GM19238 (cell line): ENCODE data around the gene SPRED1.

Experiments
- DNase-seq: peaks from one replicate; pipeline ENCODE4 v3.0.0; 2011; ENCODE audit warnings: low spot score; ENCODE audit not compliant: insufficient read length

SPRED1 gene

DNA sequence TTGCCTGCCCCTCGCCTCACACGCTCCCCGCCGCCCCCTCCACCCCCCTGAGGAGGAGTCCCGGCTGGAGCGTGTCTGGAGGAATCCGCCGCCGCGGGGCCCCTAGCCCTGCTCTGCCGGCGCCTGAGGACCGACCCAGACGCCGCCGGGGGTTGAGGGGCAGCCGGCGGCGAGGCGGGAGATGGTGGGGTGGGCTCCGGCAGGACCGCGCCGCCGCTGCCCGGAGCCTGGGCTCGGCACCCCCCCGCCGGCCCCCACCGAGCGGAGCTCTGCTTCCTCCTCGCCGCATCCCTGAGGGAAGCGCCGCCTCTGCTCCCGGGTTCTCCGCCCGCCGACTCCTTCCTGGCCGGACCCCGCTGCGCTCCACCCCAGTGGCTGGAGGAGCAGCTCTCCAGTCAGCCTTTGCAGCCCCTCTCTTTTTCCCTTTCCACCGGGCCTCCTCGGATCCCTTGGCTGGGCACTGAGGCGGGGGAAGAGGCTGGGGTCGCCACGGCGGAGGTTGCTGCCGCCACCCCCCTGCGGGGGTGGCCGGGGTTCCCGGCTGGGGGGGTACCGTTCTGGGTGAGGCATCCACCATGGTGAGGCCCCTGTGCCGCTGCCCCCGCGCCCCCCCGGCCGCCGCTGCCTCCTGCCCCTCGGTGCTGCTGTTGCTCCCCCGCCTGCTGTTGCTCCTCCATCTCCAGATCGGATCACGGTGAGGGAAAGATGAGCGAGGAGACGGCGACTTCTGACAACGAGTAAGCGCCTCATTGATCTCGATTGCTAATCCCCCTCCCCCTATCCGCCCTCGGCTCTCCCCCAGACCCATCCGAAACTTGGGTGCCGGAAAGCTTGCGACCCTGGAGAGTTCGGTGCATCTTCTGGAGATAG lies at the start of gene SPRED1:
TSS of gene SPRED1 (plus strand) at position 356 of the 870 bp plus-strand sequence. CDS start at position 706, 350 bp downstream.
- peak; percentile 3 for DNase-seq

DNA sequence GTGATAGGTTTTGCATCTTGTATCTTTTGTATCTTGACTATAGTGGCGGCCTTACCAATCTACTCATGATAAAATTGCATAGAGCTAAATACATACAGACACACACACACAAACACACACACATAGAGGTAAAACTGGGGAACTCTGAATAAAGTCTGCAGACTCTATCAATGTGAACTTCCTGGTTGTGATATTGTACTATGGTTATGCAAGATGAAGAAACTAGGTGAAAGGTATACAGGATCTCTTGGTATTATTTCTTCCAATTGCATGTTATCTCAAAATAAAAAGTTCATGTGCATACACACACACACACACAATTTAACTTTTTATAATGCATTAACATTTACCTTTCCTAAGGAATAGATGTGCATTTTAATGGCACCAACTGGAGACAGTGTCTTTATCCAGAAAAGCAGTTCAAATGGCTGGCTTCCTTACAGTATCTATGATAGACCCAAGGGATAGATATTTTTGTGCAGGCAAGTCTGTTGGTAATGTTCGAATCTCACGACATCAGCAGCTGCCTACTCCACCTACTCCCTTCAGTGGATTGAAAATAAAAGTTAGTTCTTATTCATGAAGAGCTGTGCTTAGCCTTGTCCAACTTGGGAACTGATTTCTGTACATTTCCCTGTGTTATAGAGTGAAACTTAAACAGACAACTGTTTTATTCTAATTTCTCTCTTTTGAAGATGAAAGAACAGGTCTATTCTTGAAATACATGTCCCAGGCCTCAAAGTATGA lies 46.9 kb upstream of the SPRED1 start:
- DNase-seq: no peak

DNA sequence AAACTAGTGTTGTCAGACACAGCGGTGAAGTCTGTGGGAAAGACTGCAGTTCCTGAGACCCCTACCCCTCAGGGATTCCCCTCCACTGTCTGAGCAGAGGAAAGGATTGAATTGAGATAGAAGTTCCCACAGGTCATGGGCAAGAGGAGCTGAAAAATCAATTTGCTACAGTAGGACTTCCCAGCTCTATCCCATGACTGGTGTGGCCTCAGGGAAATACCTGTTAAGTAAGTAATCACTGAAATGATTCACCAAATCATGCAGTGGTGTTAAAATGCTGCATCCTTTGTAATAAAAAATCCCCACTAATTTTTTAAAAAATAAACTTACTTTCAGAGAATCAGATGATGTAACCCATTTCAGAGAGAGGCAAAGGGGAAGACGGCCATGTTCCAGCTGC lies 45.0 kb upstream of the SPRED1 start:
- no peak for DNase-seq

DNA sequence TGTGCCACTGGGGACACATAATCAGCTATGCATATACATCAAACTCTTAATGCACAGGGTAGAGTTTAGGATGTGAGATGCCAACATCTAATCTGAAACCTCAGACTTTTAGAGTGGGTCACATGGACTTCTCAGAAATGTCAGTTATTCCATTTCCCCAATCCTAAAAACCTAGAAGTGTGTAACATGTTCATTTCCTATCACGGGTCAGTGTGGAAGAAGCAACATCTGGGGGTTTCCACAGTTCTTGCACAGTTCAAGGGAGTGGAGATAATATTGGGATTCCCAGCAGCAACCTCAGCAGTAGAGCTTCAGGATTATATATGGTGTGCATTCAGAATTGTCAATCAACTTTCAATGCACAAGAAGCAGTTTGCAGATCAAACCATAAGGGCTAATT lies 44.4 kb upstream of the SPRED1 start:
- DNase-seq: no peak

DNA sequence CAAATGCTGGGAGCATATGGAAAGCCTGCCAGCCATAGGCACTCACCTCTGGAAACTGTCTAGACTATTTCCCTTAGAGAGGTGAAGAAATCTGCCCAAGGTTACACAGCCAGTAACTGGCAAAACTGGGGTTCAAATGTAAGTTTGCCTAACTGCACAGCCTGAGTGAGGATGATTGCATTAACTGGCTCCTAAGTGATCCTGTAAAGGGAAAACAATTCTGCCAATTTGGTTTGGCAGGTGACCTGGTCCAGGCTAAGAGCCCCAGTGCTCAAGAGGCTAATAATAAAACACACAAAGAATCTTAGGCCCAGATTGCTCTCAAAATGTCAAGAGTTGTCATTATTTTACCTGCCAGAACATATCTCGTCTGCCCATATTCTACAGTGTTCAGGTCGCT lies 43.9 kb upstream of the SPRED1 start:
- DNase-seq: no peak

DNA sequence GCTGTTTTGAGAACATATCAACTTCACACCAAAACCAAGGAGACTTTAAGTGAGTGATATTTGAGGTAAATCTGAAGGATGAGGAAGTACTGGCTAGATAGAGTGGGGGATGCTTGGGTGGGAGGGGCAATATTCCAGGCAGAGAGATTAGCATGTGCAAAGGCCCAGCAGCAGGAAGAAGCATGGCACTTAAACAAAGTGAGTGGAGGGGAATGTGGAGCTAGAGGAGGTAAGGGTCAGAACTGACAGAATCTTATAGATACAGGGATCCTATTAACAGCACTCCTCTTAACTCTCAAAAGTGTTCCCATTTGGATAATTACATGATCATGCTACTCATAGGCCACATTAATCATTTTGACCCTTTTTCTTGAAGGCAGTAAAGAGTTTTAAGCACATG lies 41.4 kb upstream of the SPRED1 start:
- no peak for DNase-seq

DNA sequence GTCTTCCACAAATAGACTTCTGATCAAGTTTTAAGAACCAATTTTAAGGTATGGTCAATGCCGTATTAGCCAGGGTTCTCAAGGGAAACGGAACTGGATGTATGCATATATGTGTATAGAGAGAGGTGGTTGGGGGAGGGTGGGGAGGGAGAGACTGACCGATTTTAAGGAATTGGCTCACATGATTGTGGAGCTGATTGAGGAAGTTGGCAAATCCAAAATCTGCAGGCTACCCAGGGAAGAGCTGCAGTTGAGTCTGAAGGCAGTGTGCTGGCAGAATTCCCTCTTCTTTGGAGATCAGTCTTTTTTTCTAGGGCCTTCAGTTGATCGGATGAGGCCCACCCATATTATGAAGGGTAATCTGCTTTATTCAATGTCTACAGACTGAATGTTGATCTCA lies 40.8 kb upstream of the SPRED1 start:
- DNase-seq: no peak

DNA sequence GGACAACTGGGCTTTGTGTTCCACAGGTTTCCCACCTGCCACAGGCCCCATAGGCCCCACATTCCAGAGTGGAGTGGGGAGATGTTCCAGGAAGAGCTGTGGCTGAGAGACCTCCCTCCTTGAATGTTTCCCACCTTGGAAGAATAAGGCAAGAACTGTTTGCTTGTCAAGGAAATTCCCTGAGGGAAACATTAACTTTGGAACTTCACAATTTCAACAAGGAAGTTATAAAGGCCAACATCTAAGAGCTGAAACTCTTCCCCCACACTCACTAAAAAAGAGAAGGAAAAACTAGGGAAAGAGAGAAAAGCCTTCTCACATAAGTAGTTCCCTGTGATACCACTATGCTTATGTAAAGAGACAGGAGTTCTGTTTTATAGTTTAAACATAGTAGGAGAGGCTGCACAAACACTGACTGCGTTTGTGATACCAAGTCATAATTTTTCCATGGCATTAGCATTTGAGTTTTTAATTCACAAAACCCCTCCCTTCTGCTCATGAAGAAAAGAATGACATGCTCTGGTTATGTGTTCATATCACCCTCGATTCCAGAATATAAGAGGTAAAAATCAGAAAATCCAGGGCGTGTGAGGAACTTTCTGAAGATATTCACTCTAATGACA lies 39.8 kb upstream of the SPRED1 start:
- DNase-seq: no peak

DNA sequence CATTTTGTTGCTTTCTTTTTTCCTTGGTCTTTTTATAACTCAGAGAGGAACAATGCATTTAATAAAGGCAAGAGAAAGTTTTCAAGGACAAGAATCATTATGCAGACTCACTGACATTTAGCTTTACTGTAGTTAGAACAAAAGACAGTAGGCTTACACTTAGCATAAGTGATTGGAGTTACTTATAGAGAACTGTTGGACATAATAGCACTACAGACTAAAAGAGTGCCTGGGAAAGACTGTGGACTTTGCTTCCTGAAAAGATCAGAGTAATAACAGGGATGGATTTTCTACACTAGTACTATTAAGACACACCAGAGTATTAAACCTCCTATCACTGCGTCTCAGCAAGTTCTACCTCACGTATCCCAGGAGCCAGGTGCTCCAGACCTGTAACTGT lies 39.3 kb upstream of the SPRED1 start:
- DNase-seq: no peak

DNA sequence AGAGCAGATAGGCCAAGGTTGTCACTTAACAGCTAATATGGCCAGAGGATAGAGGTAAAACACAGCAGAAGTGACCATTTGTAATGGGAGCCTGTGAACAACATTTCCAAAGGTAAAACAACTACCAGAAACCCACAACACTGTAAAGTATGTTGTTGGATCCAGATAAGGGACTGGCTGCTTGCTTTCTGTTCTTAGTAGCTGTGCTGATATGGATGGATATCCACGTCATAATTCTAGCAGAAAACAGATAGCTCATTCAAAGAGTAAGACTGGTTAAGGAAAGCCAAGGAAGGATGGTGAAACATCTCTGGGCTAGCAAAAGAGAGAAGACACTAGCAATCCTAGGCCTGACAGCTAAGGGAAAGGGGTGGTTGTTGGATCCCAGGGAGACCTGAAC lies 36.9 kb upstream of the SPRED1 start:
- DNase-seq: no peak

DNA sequence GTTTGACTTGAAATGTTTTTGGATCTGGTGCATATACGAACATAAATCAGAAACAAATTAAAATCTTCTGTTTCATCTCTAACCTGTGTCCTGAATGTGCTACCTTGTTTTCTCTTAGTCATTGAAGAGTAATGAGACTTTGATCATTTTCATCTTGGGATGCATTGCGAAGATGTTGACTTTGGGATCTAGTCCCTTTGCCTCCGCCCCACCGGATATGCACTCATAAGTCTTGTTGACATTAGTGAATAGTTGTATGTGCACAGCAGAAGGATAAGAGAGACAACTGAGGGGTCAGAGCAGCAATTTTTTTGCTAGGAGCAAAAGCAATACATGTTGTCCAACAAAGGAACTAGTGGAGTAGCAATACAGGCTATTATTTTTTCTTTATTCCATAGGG lies 35.9 kb upstream of the SPRED1 start:
- DNase-seq: no peak

DNA sequence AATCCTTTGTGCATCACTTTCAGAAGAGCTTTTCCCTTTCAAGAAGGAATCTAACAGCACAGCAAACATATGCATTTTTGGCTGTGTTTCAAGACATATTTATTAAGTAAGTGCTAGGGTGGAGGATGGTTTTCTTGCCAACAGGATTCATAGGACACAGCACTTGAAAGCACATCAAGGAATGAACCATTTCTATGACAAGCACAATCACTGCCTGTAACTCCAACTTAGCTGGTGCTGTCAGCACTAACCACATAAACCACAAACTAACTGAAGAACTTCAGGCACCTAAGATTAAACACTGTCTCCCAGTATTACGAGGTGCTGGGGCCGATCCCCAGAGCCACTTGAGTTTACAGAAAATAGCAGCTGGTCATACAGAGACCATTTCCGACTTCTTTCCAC lies 35.4 kb upstream of the SPRED1 start:
- DNase-seq: no peak

DNA sequence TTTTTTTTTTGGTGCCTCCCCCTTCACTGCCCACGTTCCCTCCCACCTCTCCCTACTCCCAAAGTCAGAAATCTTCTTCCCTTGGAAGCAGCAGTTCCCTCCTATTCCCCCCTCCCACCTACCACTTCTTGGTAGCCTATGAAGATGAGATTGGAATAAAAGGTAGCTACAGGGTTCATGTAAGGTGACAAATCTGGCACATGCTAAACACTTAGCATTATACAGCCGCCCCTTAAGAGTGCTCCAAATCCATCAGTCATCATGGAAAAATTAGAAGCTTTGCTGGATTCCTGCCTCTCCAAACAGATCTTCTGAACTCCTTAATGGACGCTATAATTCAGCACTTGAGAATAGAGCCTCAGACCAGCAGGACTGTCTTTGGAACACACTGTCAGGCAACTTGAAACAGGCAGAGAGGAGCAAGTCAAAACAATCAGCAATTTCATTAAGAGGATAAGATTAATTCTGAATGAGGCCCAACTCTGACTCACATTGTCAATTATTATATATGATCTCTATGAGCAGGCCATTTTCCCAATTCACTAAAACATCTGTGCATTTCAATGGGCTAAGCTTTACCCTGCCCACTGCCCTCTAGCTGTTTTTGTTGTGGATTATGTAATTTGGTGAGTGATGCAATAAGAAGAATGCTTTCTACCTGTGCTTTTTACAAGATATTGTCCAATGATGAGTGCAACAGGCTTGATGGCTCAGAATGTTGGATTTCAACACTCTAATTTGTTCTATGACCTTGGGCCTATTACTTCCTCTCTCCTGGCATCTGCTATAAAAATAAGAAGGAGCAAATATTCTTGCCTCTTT lies 34.6 kb upstream of the SPRED1 start:
- DNase-seq: no peak

DNA sequence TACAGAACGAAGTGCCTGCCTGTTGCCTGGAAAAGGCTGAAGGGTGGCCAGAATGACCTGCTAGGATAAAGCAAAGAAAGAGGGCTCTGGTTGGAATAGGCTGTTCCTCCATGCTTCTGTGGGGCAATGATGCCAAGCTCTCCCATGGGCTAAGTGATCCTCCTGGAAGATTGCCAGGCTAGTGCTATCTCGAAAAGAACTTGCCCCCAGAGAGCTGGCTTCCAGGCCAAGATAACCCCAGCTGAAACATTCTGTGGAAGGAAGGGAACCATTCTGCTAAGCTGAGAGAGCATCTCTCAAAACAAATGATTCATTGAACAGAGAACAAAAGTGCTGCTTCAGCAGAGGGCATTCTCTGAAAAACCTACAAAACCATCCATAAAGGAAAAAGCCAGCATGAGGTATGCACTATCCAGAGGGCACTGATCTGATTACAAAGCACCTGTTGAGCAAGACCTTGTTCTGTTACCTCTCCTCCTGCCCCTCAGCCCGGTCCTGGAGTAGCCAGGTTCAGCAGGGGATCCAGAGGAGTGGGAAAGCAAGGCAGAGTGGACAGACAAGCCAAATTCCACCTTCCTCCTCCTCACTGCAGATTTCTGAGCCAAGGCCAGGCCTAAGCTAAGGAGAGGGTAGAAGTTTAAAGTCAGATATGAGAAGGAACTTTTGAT lies 31.9 kb upstream of the SPRED1 start:
- DNase-seq: no peak

DNA sequence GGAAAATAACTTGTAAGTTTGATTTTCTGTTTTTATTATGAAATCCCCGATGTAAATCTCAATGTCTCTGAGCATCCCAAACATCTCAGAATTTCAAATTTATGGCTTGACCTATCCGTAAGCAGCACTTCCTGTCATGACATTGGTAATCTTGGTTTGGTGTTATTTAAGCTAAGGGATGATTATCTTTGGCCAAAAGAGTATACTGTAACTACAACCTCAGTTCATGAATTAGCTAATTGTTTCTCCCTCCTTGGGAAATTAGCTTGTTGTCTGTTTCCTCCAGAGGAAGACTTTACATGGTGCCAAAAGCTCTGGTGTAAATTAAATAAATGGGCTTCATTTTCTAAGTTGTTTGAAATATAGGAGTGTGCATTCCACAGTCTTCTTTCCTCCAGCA lies 28.1 kb upstream of the SPRED1 start:
- no peak for DNase-seq

DNA sequence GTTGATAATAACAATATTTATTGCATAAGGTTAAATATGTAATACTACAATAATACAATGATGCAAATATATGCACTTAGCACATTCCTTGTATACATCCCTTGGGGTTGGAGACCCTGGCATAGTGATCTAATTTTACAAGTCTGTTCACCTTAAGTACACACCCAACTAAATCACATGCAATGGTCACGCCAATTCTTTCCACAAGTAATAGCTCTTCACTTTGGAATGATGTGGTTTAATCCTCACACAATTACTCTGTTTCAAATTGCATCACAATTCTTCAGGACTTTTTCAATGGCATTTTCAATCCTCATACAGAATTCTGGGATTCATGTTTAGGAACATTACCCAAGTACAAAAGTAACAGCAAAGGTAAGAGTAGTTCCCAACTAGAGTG lies 27.3 kb upstream of the SPRED1 start:
- DNase-seq: no peak

DNA sequence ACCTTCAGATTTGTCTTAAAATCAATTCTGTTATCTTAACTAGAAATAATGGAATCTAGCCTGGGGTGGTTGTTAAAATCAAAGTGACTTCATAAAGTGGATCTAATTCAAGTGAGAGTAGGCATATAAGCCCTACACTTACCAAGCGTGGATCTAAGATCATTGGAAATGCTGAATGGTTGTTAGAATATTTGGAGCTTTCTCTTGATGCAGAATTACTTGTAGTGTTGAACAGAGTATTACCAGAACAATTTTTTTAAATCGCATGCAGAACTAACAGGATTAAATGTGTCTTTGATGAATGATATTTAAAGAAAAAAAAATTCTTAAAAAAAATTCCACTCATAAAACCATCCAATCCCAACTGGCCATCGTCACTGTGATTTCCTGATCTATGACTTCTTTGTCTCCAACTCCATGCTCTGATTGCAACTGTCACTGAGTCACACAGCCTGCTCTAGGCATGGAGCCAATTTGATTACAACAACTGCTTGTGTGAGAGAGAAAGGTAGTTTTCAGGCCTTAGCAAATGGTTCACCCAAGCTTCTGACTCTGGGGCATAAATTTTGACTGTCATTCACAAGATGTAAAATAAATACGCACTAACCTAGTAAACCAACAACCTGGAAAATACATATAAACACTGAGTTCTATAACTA lies 25.9 kb upstream of the SPRED1 start:
- no peak for DNase-seq

DNA sequence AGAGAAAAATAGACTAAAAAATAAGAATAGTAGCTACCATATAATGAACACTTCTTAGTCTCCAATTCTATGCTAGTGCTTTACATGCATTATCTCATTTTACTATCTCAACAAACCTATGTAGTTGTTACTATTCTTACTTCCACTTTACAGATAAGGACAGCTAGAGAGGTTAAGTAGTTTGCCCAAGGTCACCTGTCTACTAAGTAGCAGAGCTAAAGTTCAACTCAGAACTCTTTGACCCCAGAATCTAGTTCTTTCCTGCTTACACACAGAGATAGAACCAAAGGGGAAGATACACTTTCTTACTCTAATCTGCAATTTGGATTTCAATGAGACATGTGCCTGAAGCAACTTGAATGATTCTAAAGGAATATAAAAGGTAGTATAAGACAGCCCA lies 24.7 kb upstream of the SPRED1 start:
- no peak for DNase-seq

DNA sequence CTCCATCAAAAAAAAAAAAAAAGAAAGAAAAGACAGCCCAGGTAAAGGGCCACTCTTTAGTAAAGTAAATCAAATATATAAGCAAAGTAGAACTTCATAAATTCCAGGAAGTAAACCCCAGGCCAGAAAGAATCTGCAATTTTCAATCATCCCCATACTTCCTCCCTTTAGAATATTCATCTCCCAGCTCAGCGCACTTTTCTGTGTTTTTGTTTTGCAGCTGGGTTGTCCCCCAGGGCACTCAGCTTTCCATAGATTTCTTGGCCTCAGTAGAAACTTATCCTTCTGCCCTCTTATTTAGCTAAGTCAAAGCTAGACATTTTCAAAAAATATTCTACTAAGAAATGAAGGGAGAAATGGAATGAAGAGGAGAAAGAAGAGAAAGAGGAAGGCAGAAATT lies 24.0 kb upstream of the SPRED1 start:
- DNase-seq: no peak

DNA sequence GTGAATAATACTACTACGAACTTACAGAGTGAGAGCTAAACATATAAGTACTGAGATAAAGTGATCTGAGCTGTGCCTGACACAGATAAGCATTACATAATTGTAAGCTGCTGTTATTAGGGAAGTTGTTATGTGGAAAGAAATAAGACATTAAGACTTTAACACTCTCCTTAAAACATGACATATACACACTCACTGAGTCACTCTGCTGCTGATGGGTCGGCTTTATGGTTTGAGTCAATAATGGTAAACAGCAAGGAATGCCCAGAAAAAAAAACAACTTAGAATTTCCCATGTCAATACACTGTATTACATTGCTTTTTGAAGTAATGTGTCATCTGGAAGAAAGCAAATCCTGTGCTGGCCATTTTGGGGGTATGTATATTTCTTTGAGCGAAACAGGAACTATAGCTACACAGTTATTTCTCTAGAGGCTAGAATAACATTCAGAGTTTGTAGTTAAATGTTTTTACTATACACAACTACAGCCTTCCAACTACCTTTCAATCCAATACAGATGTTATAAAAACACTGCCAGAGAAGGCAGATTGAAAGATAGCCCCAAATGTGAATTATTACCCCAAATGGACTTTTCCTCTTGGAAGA lies 22.8 kb upstream of the SPRED1 start:
- no peak for DNase-seq
